Erythroblast (primary cell): ENCODE data around the gene NPTXR.

Experiments used
- DNase-seq, 2 experiments: peaks; one replicate each; lab custom pipeline; 2025; lab: John Stamatoyannopoulos, UW
- GATA1 ChIP-seq: IDR thresholded peaks from 2 replicates; pipeline ENCODE4 v1.6.1; 2011; ENCODE audit warnings: low read depth, mild to moderate bottlenecking, control low read depth, low read length, moderate library complexity
- POLR2A ChIP-seq: IDR thresholded peaks from 2 replicates; pipeline ENCODE4 v1.6.1; 2011; ENCODE audit warnings: mild to moderate bottlenecking, low read length

NPTXR gene

DNA sequence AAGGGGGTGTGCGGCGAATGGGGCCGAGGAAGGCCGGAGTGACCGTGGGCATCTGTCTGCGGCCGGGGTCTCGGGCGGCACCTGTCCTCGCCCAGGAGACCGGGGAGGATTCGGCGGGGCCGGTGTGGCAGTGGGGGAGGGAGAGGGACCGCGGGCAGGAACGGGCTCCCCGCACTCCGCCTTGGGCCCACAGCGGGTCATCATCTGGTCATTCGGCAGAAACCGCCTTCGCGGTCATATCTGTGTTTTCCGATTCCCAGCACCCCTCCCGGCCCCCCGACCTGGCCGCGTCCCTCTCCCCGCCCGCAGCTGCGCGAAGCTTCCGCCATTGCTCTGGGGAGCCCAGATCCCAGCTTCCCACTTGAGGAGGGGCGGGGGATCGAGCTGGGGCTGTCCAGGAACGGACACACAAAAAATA, 29.0 kb upstream of the NPTXR start:
- TF ChIP-seq GATA1 (no peak), POLR2A (no peak)
- peak; percentile 69 to 77 for DNase-seq

DNA sequence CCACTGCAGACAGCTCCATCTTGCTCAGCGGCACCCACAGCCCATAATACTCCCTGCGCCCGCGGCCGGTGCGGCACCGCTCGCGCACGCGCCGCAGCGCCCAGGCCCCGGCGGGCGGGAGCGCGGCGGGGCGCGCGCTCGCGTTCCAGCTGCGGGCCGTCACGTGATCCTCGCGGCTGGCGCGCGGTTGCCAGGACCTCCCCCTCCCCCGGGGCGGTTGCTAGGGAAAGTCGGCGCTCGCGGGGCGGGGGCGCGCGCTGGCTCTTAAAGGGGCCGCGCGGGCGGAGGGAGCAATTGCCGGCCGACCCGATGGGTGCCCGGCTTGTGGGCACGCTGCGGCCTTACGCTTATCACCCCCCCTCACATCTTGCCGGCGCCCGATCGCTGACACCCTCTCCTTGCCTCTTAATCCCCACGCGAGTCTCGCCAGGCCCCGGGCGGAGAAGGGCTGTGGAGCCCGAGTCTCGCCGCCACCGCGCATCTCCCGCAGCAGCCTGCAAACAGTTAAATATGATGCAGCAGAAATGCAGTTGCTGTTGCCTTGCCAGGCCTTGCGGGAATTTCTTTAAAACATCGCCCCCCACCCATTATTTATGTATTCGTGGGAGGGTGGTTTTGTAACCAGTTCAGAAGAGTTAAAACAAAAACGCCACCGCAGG, 28.5 kb upstream of the NPTXR start, which contains the start of gene CBX6:
Gene CBX6, minus strand, starts transcription at position 45 of the 659 bp plus-strand sequence. Its CDS starts 26 bp downstream, at position 19.
- peak; percentile 96 to 98 for DNase-seq
- TF ChIP-seq POLR2A (peak; percentile 24), GATA1 (no peak)

DNA sequence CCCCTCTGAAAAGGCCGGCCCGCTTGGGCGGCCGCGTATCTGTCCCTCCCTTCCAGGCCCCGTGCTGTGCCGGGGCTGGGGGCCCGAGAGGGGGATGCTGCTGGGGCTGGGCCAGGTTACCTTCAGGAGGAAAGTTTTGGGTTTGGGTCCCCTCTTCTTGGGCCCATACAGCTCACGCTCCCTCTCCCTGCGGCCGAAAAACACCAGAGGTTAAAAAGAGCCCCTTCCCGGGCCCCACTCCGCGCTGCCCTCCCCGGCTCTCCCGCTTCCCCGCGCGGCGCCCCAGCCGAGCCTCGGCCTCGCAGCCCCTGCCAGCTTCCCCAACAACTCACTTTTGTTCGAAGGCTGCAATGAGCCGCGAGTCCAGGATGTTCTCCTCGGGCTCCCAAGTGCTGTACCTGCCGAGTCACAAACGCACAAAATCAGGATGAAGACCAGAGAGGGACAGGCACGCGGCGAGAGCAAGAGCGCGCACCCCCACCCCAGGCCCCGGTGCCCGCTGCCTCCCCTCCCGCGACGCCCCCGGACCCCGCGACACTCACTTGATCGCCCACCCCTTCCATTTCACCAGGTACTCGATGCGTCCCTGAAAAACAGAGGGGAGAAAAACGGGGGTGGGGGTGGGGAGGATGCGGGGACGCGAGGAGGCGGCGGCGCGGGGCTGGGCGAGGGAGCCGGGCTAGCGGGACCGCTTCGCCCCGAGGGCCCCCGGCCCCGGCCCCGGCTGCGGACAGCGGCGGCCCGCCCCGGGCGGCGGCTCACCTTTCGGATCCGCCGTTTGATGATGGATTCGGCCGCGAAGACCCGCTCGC, 27.7 kb upstream of the NPTXR start:
- DNase-seq: peak; percentile 54 to 67
- no peak for TF ChIP-seq POLR2A
- TF ChIP-seq GATA1: no peak

DNA sequence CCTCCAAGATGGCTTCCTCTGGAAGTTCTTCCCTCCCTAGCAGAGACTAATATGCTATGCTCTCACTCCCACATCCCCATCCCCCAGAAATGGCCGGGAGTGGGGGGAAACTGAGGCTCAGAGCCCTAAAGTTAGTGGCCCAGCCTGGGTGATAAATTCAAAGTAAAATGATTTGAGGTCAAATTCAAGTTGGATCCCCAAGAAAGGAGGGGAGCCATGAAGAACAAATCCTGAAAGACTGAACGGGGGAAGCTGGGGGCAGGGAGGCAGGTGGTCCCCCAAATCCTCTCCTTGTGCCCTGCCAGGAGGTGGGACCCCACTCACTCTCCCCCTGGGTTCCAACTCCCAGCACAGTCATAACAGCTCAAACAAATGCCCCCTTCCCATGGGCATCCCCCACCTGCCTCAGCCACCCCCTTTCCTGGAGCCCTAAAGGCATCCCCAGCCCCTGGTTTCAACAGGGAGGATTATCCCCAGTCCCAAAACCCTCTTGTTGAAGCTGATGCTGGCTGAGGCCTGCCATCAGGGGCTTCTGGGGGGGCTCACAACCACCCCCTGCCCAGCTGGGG, 27.0 kb upstream of the NPTXR start:
- DNase-seq: peak in 1 of 2 experiments; percentile 44
- TF ChIP-seq POLR2A: no peak
- TF ChIP-seq GATA1: no peak

DNA sequence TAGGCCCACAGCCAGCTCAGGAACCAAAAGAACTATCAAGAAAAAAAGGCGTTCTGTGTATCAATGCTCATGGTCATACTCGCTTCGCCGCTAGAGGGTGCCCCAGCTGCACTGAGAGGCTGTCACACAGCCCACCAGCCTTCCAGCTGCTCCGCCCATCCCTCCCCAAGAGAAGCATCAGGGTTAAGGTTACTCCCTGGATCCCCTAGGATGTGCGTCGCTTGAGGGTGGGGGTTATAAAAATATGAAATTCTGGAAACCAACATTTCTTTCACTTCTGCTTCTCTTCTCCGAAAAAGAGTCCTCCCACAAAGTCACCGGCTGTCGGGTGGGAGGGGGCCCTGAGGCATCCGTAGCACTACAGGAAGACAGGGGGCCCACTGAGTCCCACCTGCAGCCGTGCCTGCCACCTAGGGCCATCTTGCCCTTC, 26.5 kb upstream of the NPTXR start:
- TF ChIP-seq POLR2A (no peak), GATA1 (no peak)
- peak; percentile 84 to 91 for DNase-seq

DNA sequence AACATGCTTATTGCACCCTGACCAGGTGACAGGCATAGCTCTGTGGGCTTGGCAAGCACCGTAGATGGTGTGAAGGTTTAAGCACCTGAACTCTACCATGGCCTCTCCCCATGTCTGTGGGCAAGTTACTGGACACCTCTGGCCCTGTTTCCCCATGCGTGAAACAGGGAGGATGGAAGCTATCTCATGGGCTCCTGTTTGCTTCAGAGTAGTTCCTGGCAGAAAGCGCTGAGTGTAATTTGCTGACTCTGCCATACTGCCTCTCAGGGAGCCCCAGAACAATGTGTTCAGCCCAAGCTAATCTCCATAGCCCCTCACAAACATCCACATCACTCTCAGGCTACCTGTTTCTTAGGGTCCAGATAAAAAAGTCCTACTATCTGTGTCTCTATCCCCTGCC, 25.8 kb upstream of the NPTXR start:
- DNase-seq: no peak
- TF ChIP-seq POLR2A: no peak
- TF ChIP-seq GATA1: no peak

DNA sequence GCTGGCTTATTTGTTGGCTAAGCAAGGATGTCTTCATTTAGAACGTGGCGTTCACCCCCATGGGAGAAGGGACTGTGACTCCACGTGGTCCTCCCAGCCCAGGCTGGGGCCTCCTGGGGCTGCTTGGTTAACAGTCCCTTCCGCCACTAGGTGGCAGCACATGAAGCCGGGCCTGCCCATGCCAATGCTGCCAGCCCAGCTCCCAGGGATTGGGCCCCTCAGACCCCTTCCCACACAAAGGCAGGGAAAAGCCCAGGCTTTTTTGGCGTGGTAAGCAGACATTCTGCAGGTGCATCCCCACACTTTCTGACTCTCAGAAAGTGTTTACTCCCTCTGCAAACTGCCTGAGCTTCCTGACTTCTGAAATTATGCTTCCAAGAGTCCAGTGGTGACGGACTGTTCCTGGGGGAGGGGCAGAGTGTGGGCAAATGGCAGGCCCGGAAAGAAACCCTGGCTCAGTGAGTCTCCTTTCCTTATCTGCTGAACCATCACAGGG, 25.1 kb upstream of the NPTXR start:
- TF ChIP-seq POLR2A: no peak
- no peak for TF ChIP-seq GATA1
- DNase-seq: peak; percentile 74 to 87

DNA sequence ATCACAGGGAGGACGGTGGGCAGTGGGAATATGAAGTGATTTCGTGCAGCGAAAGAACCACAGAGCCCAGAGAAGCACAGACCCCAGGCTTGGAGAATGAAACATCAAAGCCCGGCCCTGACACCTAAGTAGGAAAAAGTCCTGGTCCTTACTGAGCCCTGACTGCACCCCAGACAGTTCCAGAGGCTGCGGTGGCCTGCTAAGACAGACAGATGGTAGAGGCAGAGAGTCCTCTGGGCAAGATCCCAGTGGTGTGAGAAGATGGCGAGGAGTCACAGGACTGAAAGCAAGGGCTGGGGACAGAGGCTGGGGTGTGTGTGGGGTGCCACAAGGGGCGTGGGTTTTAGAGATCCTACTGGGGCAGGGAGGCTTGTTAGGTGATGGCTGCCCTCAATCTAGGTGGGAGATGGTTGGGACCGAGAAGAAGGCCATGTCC, 24.5 kb upstream of the NPTXR start:
- TF ChIP-seq GATA1: no peak
- no peak for TF ChIP-seq POLR2A
- no peak for DNase-seq

DNA sequence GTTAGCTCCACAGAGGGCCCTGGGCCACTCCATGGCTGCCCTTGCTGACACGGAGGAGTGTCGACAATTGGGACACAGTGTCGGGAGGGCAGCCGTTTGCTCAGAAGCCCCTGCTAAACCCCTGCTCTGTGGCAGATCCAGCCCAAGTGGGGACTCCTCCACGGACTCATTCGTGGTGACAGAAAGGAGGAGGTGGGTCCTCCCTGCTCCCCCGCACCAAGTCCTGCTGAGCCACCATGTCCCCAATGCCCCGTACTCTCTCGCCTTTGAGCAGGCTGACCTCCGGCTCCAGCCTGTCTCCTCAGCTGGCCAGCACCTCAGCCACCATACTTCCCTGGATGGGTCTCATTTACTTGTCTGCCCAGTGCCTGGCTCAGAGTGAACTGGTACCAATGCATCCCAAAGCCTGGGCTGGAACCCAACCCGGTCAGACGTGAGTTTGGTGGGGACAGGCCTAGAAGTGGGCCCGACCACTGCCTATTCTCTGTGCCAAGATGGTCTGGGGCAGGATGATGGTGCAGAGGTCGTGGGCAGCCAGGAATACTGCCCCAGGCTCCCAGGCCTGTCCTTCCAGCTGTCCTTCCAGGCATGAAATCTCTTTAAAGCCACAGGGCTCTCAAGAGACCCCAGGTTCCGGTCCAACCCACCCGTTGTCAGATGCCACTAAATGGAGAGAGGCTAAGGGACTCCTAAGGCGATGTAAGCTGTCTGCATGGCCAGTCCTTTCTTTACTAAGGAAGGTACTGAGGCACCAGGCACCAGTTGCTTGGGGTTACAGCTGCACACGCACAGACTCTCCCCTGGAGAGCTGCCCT, 23.9 kb upstream of the NPTXR start:
- DNase-seq: no peak
- no peak for TF ChIP-seq POLR2A
- no peak for TF ChIP-seq GATA1

DNA sequence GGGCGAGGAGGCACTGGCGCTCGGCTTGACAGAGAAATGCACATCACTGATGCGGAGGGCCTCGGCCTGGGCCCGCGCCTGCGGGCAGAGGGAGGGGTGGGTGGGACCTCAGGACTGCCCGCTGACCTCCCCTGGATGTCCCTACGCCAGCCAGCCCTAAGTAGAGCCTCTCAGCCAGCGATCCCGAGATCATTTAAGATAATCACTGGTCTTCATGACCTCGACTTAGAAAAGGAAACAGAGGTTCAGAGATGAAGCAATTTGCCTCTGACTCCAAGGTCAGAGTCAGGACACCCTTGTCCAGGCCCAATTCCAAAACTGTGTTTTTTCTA, 23.3 kb upstream of the NPTXR start:
- TF ChIP-seq POLR2A (no peak), GATA1 (no peak)
- DNase-seq: no peak

DNA sequence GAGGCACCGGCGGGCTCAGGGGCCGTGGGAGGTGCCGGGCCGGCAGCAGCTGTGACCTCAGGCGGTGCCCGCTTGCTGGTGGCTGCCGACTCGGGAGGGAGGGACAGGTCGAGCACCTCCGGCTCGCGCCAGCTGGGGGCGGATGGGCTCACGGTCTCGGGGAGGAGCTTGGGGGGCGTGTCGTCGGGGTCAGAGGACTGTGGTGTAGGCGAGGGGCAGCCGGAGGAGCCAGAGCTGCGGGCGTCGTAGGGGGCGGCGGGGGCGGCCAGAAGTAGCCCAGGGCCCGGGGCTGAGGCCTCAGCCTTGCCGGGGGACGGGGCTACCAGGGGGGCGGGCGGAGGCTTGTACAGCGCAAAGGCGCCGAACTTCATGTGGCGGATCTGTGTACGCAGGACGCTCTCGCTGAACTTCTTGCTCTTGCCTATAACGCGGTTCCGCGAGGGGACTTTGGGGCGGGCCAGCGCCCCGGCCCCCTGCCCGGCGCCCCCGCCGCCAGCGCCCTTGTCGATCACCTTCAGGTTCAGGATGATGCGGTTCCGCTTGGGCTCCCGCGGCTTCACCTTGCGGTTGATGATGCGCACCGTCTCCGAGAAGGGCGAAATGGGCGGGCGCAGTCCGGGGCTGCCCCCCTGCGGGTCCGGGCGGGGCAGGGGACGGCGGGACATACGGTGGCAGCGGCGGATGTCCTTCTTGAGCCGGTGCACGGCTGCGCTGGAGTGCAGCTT, 22.7 kb upstream of the NPTXR start:
- no peak for DNase-seq
- TF ChIP-seq GATA1: no peak
- no peak for TF ChIP-seq POLR2A

DNA sequence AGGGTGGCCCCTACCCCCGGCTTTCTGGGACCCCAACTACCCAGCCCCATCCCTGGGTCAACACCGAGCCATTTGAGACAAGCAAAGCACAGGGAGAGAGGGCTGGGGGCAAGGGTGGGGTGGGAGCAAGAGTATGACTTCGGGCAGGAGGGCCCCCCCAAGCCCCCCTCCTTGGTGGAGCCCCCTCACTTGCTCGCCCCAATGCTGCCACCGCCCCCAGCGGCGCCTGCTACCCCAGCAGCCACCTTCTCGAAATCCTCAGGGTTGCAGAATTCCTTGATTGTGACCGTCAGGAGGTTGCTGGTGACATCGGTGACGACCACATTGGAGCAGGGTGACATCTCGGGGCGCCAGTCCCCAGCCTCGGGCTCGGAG, 22.2 kb upstream of the NPTXR start:
- DNase-seq: no peak
- TF ChIP-seq GATA1: no peak
- no peak for TF ChIP-seq POLR2A

DNA sequence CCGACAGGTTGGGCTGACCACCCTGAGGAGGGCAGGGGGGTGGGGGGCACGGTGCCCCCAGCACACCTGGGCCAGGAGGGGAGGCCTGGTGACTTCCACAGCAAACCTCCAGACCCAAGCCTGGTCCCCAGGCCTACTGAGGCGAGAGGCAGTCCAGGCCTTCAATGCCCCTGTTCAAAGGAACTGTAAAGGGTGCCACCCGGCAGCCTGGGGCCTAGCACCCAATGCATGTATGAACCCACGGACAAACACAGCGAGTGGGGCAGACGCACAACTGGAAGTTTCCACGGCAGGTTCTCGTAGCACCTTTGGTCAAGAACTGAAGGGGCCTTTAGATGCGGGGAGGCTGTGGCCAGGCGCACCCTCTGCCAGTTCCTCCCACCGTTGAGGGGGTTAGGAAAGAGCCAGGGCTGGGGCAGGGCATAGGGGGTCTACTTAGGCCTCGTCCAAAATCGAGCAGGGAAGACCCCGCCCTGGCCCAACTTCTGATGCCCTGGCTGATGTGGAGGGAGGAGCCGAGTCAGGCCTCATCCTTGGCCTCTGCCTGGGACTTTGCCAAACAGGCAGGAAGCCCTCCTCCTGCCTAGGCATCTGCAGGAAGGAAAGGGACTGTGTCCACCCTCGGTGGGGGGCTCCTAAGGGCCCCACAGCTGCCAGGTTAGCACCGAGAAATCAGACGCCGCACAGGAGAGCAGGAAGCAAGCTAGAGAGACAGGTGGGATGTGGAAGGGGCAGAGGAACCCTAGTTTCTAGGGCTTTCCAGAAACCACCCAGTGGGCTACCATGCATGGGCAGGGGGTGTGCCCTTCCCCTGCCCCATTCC, 21.6 kb upstream of the NPTXR start:
- DNase-seq: no peak
- no peak for TF ChIP-seq GATA1
- no peak for TF ChIP-seq POLR2A
